Upper lobe of right lung (tissue), 1 donor: ENCODE data around the gene SAMD4A. TPM values are rescaled to one million over a fixed set of nuclear protein-coding genes. Genes with fewer than 3 reads are reported as not detected.

Source experiments
- ATAC-seq: fragments of 200-7000 bp; cut with Tn5 transposase; one replicate; pipeline ENCODE4 v1.9.1; 2020; ENCODE audit warnings: mild to moderate bottlenecking, moderate library complexity
- DNase-seq: peaks from one replicate; pipeline ENCODE4 v3.0.0-alpha.2; 2020
- H3K27ac ChIP-seq: fragments of 200-600 bp; one replicate; pipeline ENCODE4 v1.8.0; 2022
- H3K27me3 ChIP-seq: fragments of 200-600 bp; one replicate; pipeline ENCODE4 v1.8.0; 2022; ENCODE audit warnings: mild to moderate bottlenecking
- H3K36me3 ChIP-seq: fragments of 200-600 bp; one replicate; pipeline ENCODE4 v1.8.0; 2022
- H3K4me1 ChIP-seq: fragments of 200-600 bp; one replicate; pipeline ENCODE4 v1.8.0; 2022
- H3K4me3 ChIP-seq: fragments of 200-600 bp; one replicate; pipeline ENCODE4 v1.8.0; 2022; ENCODE audit warnings: mild to moderate bottlenecking
- H3K9me3 ChIP-seq: fragments of 200-600 bp; one replicate; pipeline ENCODE4 v1.8.0; 2022
- CTCF ChIP-seq: fragments of 200-600 bp; IDR thresholded peaks from one replicate; pipeline ENCODE4 v1.8.0; 2022; ENCODE audit warnings: antibody characterized with exemption
- intact Hi-C: fragments of 100-400 bp; cut with DNase I; formaldehyde crosslinking; loops from one replicate; pipeline ENCODE4 v1.11.0; 2022
- total RNA-seq: library from RNA; stranded (reverse); fragmentation: NEBNext Ultra II Directional; extraction: Animal tissue kit (Norgen Biotek cat#: 25700); gene quantifications from one replicate; pipeline ENCODE4 v1.2.1, GENCODE V29; 2021
- donor health status: DM: no; HTN: yes; CAD: no; lungs with severe emphysema.

Gene SAMD4A
- total RNA-seq, 1 donor from 2014 or later: 39.1 TPM

GRCh38 chr14:54649056-54649455 lies 82.1 kb downstream of the SAMD4A start:
- no peaks in the 10 kb centered on the region for H3K36me3 ChIP-seq
- no peak for TF ChIP-seq CTCF
- no peak overlapping the region for H3K4me3 ChIP-seq
- H3K27me3 ChIP-seq: no peaks in the 10 kb centered on the region
- peak overlapping the region; percentile 48 for H3K27ac ChIP-seq
- ATAC-seq: no peak
- H3K4me1 ChIP-seq: peaks cover 37% of the 10 kb centered on the region
- intact Hi-C loops: loop anchor here (10.0 kb wide), 1 partner anchor 74 kb away; no protein-coding TSS in a partner anchor
- H3K9me3 ChIP-seq: no peaks in the 10 kb centered on the region
- no peak for DNase-seq

- peak; percentile 70 for DNase-seq
- Histone ChIP-seq H3K27ac (peak overlapping the region; percentile 78), H3K9me3 (no peaks in the 10 kb centered on the region), H3K4me3 (peak overlapping the region; percentile 9), H3K36me3 (no peaks in the 10 kb centered on the region), H3K27me3 (no peaks in the 10 kb centered on the region), H3K4me1 (peaks cover 46% of the 10 kb centered on the region)
- intact Hi-C loops: no loop called here
- peak; percentile 82 for ATAC-seq
- no peak for TF ChIP-seq CTCF
Observed at GRCh38 chr14:54650331-54650958, 83.5 kb downstream of the SAMD4A start.

DNA sequence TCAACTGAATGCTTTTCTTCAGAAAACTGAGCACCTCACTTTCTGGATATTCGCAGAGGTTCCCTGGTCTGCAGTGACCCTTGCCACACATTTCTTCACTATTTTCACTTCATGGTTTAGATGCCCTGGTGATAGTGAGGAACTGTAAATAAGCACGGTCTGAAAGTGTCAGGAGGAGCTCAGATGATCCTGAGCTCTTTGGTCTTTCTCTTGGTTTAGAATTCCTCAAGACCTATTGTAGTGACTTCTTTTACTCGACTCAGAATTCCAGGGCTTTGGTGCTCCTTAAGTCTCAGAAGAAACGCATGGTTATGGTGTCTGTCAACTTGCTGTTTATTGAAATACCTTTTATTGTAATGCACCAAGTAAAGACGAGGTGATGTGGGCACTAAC lies 84.0 kb downstream of the SAMD4A start:
- H3K27me3 ChIP-seq: no peaks in the 10 kb centered on the region
- H3K27ac ChIP-seq: peak overlapping the region; percentile 78
- H3K36me3 ChIP-seq: no peaks in the 10 kb centered on the region
- intact Hi-C loops: no loop called here
- peak overlapping the region; percentile 9 for H3K4me3 ChIP-seq
- H3K4me1 ChIP-seq: peaks cover 46% of the 10 kb centered on the region
- no peak for DNase-seq
- peak; percentile 57 for ATAC-seq
- no peak for TF ChIP-seq CTCF
- H3K9me3 ChIP-seq: no peaks in the 10 kb centered on the region

DNA sequence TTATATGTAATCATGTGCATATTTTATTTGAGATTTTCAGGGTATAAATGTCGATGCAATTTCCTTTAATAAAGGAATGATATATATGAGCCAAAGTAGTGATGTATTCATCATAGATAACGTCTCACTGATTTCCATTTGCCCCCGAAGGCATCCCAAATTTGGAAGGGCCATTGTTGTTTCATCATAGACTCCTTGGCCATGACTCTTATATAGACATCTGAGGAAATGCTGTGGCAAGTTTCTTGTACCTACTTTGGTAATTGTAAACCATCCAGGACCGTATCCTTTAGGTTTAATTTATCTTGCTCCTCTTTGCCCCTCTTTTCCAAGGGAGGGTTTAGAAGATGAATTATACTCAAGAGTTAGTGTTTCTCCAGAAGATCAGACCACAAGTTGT lies 84.7 kb downstream of the SAMD4A start:
- peak overlapping the region; percentile 78 for H3K27ac ChIP-seq
- DNase-seq: no peak
- H3K9me3 ChIP-seq: no peaks in the 10 kb centered on the region
- TF ChIP-seq CTCF: no peak
- no peak overlapping the region for H3K4me3 ChIP-seq
- no peaks in the 10 kb centered on the region for H3K36me3 ChIP-seq
- H3K4me1 ChIP-seq: peaks cover 46% of the 10 kb centered on the region
- ATAC-seq: no peak
- no peaks in the 10 kb centered on the region for H3K27me3 ChIP-seq
- intact Hi-C loops: no loop called here

DNA sequence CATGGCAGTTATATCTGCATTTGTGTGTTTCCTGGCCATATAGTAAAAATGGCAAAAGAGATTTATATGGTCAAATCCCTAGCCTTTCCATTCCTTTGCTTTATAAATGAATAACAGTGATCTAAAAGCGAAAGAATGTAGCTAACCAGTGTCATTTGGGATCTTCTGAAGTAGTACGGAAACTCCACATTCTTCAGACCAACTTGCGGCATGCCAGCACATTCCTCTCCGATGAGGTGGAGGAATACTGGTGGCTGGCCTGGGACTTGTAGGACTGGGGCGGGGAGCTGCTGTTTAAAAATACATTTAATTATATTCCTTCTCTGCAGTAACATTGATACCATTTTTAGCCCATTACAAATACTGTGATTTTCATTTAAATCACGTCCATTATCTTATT lies 85.3 kb downstream of the SAMD4A start:
- Histone ChIP-seq H3K4me3 (peak overlapping the region; percentile 23), H3K36me3 (no peaks in the 10 kb centered on the region), H3K27me3 (no peaks in the 10 kb centered on the region), H3K9me3 (no peaks in the 10 kb centered on the region), H3K27ac (peak overlapping the region; percentile 78), H3K4me1 (peaks cover 46% of the 10 kb centered on the region)
- peak; percentile 75 for DNase-seq
- ATAC-seq: peak; percentile 87
- no peak for TF ChIP-seq CTCF
- intact Hi-C loops: no loop called here

DNA sequence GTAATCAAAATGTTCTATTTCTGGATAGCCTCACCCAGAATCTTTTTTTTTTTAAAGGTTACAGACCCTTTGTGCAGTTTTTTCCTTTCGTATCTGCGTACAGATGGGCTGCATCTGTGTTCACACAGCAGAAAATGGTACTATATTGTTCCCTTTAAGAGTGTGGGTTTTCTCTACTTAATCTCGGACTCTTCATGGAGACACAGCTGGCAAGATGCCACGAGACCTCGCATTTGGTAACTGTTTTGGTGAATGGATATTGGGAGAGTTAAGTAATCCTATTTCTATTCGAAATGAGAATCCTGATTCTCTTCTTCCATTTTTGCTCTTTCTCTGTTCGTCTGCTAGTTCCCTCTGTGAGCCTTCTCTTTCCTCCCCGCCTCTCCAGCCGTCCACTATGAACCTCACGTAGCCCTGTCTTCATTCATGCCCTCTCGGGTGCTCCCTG lies 85.7 kb downstream of the SAMD4A start:
- intact Hi-C loops: no loop called here
- no peaks in the 10 kb centered on the region for H3K27me3 ChIP-seq
- H3K4me3 ChIP-seq: peak overlapping the region; percentile 23
- no peaks in the 10 kb centered on the region for H3K36me3 ChIP-seq
- ATAC-seq: no peak
- H3K27ac ChIP-seq: peak overlapping the region; percentile 78
- no peak for DNase-seq
- peaks cover 46% of the 10 kb centered on the region for H3K4me1 ChIP-seq
- H3K9me3 ChIP-seq: no peaks in the 10 kb centered on the region
- TF ChIP-seq CTCF: no peak
